NK-92 (cell line): Measurements from ENCODE around the gene H2AZ1.

Experiments used
- DNase-seq: peaks from one replicate; lab custom pipeline; 2025; ENCODE audit not compliant: unreplicated experiment; lab: John Stamatoyannopoulos, UW

The H2AZ1 gene

GRCh38 chr4:99946356-99947189 lies 3.5 kb downstream of the H2AZ1 start, which contains the start of gene DNAJB14:
Gene DNAJB14 (minus strand): TSS chr4:99946618. CDS start chr4:99946571, 47 bp downstream.
- DNase-seq: no peak

- DNase-seq: no peak
Measured at GRCh38 chr4:99945718-99946355, 4.2 kb downstream of the H2AZ1 start.

- no peak for DNase-seq
Measured at GRCh38 chr4:99943904-99944437, 6.1 kb downstream of the H2AZ1 start.

- no peak for DNase-seq
Measured at GRCh38 chr4:99938243-99938753, 11.8 kb downstream of the H2AZ1 start.

- DNase-seq: no peak
Measured at GRCh38 chr4:99934891-99935290, 15.2 kb downstream of the H2AZ1 start.

- DNase-seq: no peak
Measured at GRCh38 chr4:99927566-99927965, 22.5 kb downstream of the H2AZ1 start.

GRCh38 chr4:99921174-99921573 lies 28.9 kb downstream of the H2AZ1 start:
- no peak for DNase-seq

- no peak for DNase-seq
Measured at GRCh38 chr4:99918656-99919055, 31.4 kb downstream of the H2AZ1 start.

GRCh38 chr4:99917575-99917974 lies 32.5 kb downstream of the H2AZ1 start:
- DNase-seq: no peak

GRCh38 chr4:99915449-99915848 lies 34.6 kb downstream of the H2AZ1 start:
- DNase-seq: no peak
